GM12891 (cell line): ENCODE results near the gene C3.

Source experiments
- PAX5 ChIP-seq: IDR thresholded peaks from 2 replicates; pipeline ENCODE4 v1.6.1; 2011; ENCODE audit warnings: low read length, moderate library complexity, mild to moderate bottlenecking; ENCODE audit not compliant: insufficient read depth, severe bottlenecking
- POLR2A ChIP-seq: IDR thresholded peaks from 2 replicates; pipeline ENCODE4 v1.6.1; 2011; ENCODE audit warnings: low read depth, low read length, control low read depth
- POLR2AphosphoS5 ChIP-seq: IDR thresholded peaks from 2 replicates; pipeline ENCODE4 v1.6.1; 2011; ENCODE audit warnings: low read depth, low read length, control low read depth
- POU2F2 ChIP-seq: IDR thresholded peaks from 2 replicates; pipeline ENCODE4 v1.6.1; 2011; ENCODE audit warnings: low read depth, mild to moderate bottlenecking, control low read depth, low read length, moderate library complexity
- SPI1 ChIP-seq: IDR thresholded peaks from 2 replicates; pipeline ENCODE4 v1.6.1; 2011; ENCODE audit warnings: low read depth, low read length, control low read depth
- TAF1 ChIP-seq: IDR thresholded peaks from 2 replicates; pipeline ENCODE4 v1.6.1; 2011; ENCODE audit warnings: low read depth, low read length, control low read depth

DNA sequence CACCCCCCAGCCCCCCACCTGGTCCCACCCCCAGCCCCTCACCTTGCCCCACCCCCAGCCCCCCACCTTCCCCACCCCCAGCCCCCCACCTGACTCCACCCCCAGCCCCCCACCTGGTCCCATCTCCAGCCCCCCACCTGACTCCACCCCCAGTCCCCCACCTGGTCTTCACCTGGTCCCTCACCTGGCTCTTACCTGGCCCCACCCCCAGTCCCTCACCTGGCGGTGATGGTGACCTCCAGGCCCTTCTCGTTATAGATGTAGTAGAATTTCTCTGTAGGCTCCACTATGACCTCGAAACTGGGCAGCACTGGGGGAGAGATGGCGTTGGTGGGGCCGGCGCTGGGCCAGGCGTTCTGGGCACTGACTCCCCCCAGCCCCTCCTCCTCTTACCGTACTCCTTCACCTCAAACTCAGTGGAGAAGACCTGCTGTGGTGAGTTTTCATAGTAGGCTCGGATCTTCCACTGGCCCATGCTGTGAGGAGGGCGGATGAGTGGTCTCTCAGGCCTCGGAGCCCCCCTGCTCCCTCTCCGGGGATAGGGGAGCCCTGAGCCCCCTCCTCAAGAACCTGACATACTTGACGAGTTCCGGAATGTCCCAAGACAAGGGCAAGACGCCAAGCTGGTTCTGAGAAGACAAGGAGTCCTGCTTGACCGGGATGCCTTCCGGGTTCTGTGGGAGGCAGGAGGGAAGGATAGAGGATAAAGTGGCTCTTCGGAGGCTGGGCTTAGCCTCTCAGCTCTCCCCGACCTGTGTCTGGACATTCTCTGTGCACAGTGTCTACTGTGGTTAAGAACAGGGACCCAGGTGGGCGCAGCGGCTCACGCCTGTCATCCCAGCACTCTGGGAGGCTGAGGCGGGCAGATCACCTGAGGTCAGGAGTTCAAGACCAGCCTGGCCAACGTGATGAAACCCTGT lies 6.4 kb downstream of the C3 start:
- TF ChIP-seq POLR2A (no peak), POLR2AphosphoS5 (no peak), SPI1 (no peak), TAF1 (no peak), POU2F2 (no peak), PAX5 (no peak)
